ENCODE results near the gene ERC2.

DNA sequence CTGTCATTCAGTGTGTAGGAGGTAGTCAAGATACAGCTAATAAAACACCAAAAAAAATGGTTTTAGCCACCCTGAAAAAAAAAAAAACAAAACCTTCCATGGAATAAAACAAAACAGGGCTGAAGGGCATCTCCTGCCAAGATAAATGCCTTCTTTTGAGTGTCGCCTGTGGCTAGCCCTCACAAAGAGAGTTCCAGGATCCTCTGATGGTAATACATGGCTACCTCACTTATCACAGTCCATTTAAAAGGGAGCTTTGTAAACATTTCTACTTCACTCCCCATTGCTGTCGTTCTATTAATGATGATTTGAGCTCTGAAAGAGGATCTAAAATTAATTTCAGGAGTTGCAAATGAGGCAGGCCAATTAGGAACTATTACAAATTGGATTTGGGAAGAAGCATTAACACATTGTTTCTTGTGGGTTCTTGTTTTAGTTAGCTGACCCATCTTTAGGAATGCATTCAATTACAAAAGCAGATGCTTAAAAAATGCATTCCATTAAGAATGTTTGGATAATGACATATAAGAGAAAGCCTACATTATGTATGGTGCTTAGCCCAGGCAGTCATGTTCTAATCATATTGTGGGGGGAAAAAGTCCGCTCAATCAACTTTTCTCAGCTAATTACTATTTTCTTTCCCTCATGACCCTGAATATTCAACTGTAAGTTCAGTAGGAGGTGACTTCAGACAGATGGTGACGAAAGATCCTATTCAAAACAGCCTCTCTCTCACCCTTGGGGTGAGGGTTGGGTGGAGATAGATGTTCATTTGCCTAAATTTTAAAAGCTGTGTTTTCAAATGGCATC is 726.0 kb downstream of the ERC2 start:
- TF ChIP-seq, protein P1, sequence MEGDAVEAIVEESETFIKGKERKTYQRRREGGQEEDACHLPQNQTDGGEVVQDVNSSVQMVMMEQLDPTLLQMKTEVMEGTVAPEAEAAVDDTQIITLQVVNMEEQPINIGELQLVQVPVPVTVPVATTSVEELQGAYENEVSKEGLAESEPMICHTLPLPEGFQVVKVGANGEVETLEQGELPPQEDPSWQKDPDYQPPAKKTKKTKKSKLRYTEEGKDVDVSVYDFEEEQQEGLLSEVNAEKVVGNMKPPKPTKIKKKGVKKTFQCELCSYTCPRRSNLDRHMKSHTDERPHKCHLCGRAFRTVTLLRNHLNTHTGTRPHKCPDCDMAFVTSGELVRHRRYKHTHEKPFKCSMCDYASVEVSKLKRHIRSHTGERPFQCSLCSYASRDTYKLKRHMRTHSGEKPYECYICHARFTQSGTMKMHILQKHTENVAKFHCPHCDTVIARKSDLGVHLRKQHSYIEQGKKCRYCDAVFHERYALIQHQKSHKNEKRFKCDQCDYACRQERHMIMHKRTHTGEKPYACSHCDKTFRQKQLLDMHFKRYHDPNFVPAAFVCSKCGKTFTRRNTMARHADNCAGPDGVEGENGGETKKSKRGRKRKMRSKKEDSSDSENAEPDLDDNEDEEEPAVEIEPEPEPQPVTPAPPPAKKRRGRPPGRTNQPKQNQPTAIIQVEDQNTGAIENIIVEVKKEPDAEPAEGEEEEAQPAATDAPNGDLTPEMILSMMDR (IDR thresholded peaks at IDR 0.05) = no peak
- no peak for TF ChIP-seq EP300 (IDR thresholded peaks at IDR 0.05)

All from upper lobe of left lung (tissue), 4 donors.